Keratinocyte (primary cell): ENCODE results near the gene HES3. TPM values are rescaled to one million over a fixed set of nuclear protein-coding genes. Genes with fewer than 3 reads are reported as not detected.
A peak's percentile ranks its signal among the peaks of the same experiment; 100 is the strongest.

Experiments
- DNase-seq: peaks from one replicate; pipeline ENCODE4 v3.0.0-alpha.2; 2011; ENCODE audit warnings: low read depth, missing footprints, low spot score
- FAIRE-seq: peaks from 2 replicates; lab custom pipeline; 2011; peaks lifted over from hg19 to GRCh38; lab: Jason Lieb, UNC
- H2AFZ ChIP-seq: 2 replicates; pipeline ENCODE4 v1.6.0; 2012; ENCODE audit warnings: low read length, control low read depth, inconsistent platforms; ENCODE audit not compliant: control insufficient read depth
- H3K27ac ChIP-seq: 2 replicates; pipeline ENCODE4 v1.5.1; 2011; ENCODE audit warnings: low read length; ENCODE audit not compliant: control insufficient read depth, insufficient read depth
- H3K27me3 ChIP-seq: 3 replicates; pipeline ENCODE4 v1.6.0; 2011; ENCODE audit warnings: low read length; ENCODE audit not compliant: control insufficient read depth, insufficient read depth; ENCODE audit errors: extremely low read depth
- H3K36me3 ChIP-seq, 2 experiments: 2 replicates in 1 of 2; 3 replicates in 1 of 2; pipeline ENCODE4 v1.5.1; 2011; ENCODE audit warnings: low read length in 2 of 2, mild to moderate bottlenecking in 1 of 2; ENCODE audit not compliant: control insufficient read depth in 2 of 2, insufficient read depth in 2 of 2; ENCODE audit errors: extremely low read depth in 1 of 2
- H3K4me1 ChIP-seq: 3 replicates; pipeline ENCODE4 v1.5.1; 2011; ENCODE audit warnings: low read length; ENCODE audit not compliant: control insufficient read depth, insufficient read depth; ENCODE audit errors: extremely low read depth
- H3K4me2 ChIP-seq: 3 replicates; pipeline ENCODE4 v1.6.0; 2011; ENCODE audit warnings: low read depth, low read length; ENCODE audit not compliant: control insufficient read depth, insufficient read depth; ENCODE audit errors: extremely low read depth
- H3K4me3 ChIP-seq, 3 experiments: fragments of 200-600 bp in 1 of 3; sonication (generic) in 1 of 3; 2 replicates in 2 of 3; 3 replicates in 1 of 3; pipeline ENCODE4 v1.5.1; 2011 to 2016; ENCODE audit warnings: low read length in 3 of 3, mild to moderate bottlenecking in 3 of 3, control low read depth in 2 of 3, inconsistent platforms in 1 of 3, low read depth in 1 of 3, mixed read lengths in 1 of 3, mixed run types in 1 of 3, moderate library complexity in 1 of 3; ENCODE audit not compliant: control insufficient read depth in 2 of 3, insufficient read depth in 2 of 3; ENCODE audit errors: extremely low read depth in 1 of 3
- H3K79me2 ChIP-seq: 2 replicates; pipeline ENCODE4 v1.6.0; 2012; ENCODE audit warnings: low read length; ENCODE audit not compliant: control insufficient read depth, insufficient read depth
- H3K9ac ChIP-seq: 3 replicates; pipeline ENCODE4 v1.6.0; 2011; ENCODE audit warnings: low read length; ENCODE audit not compliant: control insufficient read depth, insufficient read depth; ENCODE audit errors: extremely low read depth
- H3K9me1 ChIP-seq: 3 replicates; pipeline ENCODE4 v1.6.0; 2011; ENCODE audit warnings: low read length; ENCODE audit not compliant: control insufficient read depth, insufficient read depth; ENCODE audit errors: extremely low read depth
- H3K9me3 ChIP-seq: 2 replicates; pipeline ENCODE4 v1.5.1; 2012; ENCODE audit warnings: low read depth, low read length; ENCODE audit not compliant: control insufficient read depth
- H4K20me1 ChIP-seq: 3 replicates; pipeline ENCODE4 v1.6.0; 2011; ENCODE audit warnings: low read length; ENCODE audit not compliant: control insufficient read depth, insufficient read depth; ENCODE audit errors: extremely low read depth
- CTCF ChIP-seq, 3 experiments: IDR thresholded peaks in 1 of 3; conservative IDR thresholded peaks in 1 of 3; optimal IDR thresholded peaks in 1 of 3; 2 replicates in 2 of 3; 3 replicates in 1 of 3; pipeline versions ENCODE3 to v1.5.1; 2011; ENCODE audit warnings: low read length in 3 of 3, mild to moderate bottlenecking in 3 of 3, moderate library complexity in 2 of 3, control low read depth in 1 of 3, inconsistent platforms in 1 of 3; ENCODE audit not compliant: insufficient read depth in 2 of 3; ENCODE audit errors: extremely low read depth in 1 of 3
- EZH2 ChIP-seq: IDR thresholded peaks from one replicate; pipeline ENCODE4 v1.6.1; 2012; ENCODE audit warnings: inconsistent platforms, mild to moderate bottlenecking, low read length, moderate library complexity
- dilution Hi-C: fragments of 300-500 bp; cut with MboI; formaldehyde crosslinking; loops from one replicate; pipeline ENCODE4 v1.7.0; 2020; ENCODE audit warnings: low sequenced_read_pairs; ENCODE audit not compliant: extremely low pct_ligation_motif_present
- polyA plus RNA-seq, 5 experiments: library from polyadenylated mRNA; depleted of rRNA in 3 of 5; stranded (reverse) in 3 of 5; stranded (forward) in 1 of 5; unstranded in 1 of 5; fragments of >200 nt; gene quantifications; 1 replicate in 1 of 5; 2 replicates in 3 of 5; 3 replicates in 1 of 5; pipeline versions ENCODE4 v1.2.1 to v1.2.3, GENCODE V29; 2011 to 2012; ENCODE audit warnings: missing spikeins in 2 of 5, low read depth in 1 of 5, low replicate concordance in 1 of 5

Gene HES3
- polyA plus RNA-seq, 1 donor (not counting 4 experiments of a cell fraction or from before 2014, with no cell fraction given): not detected

- Histone ChIP-seq H3K27me3 (peaks cover 16% of the 10 kb centered on the region), H2AFZ (no peak overlapping the region), H3K36me3 (peaks cover 6% of the 10 kb centered on the region in 2 experiments), H3K4me1 (peaks cover 9% of the 10 kb centered on the region), H3K4me3 (no peak overlapping the region), H3K9ac (no peak overlapping the region), H3K27ac (no peak overlapping the region), H3K9me3 (no peaks in the 10 kb centered on the region), H4K20me1 (peaks cover 6% of the 10 kb centered on the region), H3K4me2 (peak overlapping the region; percentile 54), H3K9me1 (no peaks in the 10 kb centered on the region), H3K79me2 (no peaks in the 10 kb centered on the region)
- FAIRE-seq (no peak), DNase-seq (no peak)
- TF ChIP-seq EZH2: no peak
- TF ChIP-seq CTCF (optimal IDR thresholded peaks at IDR 0.05 in 1 of 3, IDR thresholded peaks at IDR 0.05 in 1 of 3, conservative IDR thresholded peaks at IDR 0.05 in 1 of 3; ENCODE audit: extremely low read depth in 1 of 3, insufficient read depth in 2 of 3, low read length in 3 of 3): peak in 1 of 3 experiments; percentile 14
- dilution Hi-C loops: no loop called here
Measured at GRCh38 chr1:6249739-6250689, 6.0 kb downstream of the HES3 start.

GRCh38 chr1:6251233-6251632 is 7.3 kb downstream of the HES3 start:
- Histone ChIP-seq H3K27ac (no peak overlapping the region), H3K9ac (no peak overlapping the region), H3K4me1 (peaks cover 3% of the 10 kb centered on the region), H2AFZ (no peak overlapping the region), H3K9me3 (no peaks in the 10 kb centered on the region), H3K27me3 (peaks cover 8% of the 10 kb centered on the region), H3K4me2 (no peak overlapping the region), H3K4me3 (no peak overlapping the region), H3K36me3 (peaks cover 6% of the 10 kb centered on the region in 2 experiments), H3K79me2 (no peaks in the 10 kb centered on the region), H4K20me1 (peaks cover 5% of the 10 kb centered on the region), H3K9me1 (no peaks in the 10 kb centered on the region)
- no peak for TF ChIP-seq EZH2
- no peak for TF ChIP-seq CTCF (optimal IDR thresholded peaks at IDR 0.05 in 1 of 3, IDR thresholded peaks at IDR 0.05 in 1 of 3, conservative IDR thresholded peaks at IDR 0.05 in 1 of 3; ENCODE audit: extremely low read depth in 1 of 3, insufficient read depth in 2 of 3, low read length in 3 of 3)
- dilution Hi-C loops: no loop called here
- DNase-seq (no peak), FAIRE-seq (no peak)
